ENCODE measurements around the gene LRBA. TPM values are rescaled to one million over a fixed set of nuclear protein-coding genes. Genes with fewer than 3 reads are reported as not detected.

Gene LRBA
- total and polyA plus RNA-seq, 2 of the 4 experiments (the other 2 are of a cell fraction): 10.2 to 51.6 TPM

DNA sequence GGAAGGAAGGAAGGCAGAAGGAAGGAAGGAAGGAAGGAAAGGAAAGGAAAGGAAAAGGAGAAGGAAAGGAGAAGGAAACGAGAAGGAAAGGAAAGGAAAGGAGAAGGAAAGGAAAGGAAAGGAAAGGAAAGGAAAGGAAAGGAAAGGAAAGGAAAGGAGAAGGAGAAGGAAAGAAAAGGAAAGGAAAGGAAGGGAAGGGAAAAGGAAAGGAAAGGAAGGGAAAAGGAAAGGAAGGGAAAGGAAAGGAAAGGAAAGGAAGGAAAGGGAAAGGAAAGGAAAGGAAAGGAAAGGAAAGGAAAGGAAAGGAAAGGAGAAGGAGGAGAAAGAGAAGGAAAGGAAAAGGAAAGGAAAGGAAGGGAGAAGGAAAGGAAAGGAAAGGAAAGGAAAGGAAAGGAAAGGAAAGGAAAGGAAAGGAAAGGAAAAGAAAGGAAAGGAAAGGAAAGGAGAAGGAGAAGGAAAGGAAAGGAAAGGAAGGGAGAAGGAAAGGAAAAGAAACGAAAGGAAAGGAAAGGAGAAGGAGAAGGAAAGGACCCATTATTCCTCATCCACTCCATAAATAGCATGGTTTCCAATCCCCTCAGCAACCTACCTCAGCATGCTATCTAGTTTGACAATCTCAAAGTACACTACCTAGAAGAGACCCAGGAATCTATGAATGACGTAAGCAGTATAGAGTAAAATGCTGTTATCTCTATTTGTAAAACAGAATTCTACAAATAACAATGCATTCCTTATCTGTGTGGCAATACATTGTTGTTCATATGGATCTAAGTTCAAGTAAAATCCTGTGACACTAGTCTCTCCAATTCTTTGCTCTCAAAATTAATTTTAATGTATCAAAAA is 209.7 kb downstream of the LRBA start:
- Histone ChIP-seq H3K23ac (ENCODE audit: low read depth, low read length) (no peak overlapping the region), H4K5ac (ENCODE audit: low read depth, low read length) (no peak overlapping the region), H3K36me3 (ENCODE audit: control insufficient read depth, insufficient read depth, low read length) (no peaks in the 10 kb centered on the region), H3K56ac (ENCODE audit: extremely low read depth, insufficient read depth, low read length) (no peak overlapping the region), H3K18ac (ENCODE audit: low read depth, low read length) (no peak overlapping the region), H3K9me3 (ENCODE audit: control insufficient read depth, insufficient read depth, low read length) (no peaks in the 10 kb centered on the region), H2AK9ac (replicated peaks; ENCODE audit: low read depth, low read length, poor library complexity) (no peak overlapping the region), H2AFZ (replicated peaks; ENCODE audit: low read length, poor library complexity) (no peak overlapping the region), H3K27me3 (ENCODE audit: control insufficient read depth, insufficient read depth, low read length) (no peaks in the 10 kb centered on the region), H3K4me2 (ENCODE audit: low read depth, low read length) (no peak overlapping the region), H4K8ac (ENCODE audit: low read depth in 2 of 2, low read length in 2 of 2) (no peak overlapping the region), H3K27ac (ENCODE audit: insufficient read depth, low read length) (no peak overlapping the region), H2AK5ac (ENCODE audit: low read depth, low read length) (no peak overlapping the region), H4K20me1 (ENCODE audit: insufficient read depth, low read length) (no peaks in the 10 kb centered on the region), H3K4me1 (ENCODE audit: control insufficient read depth, insufficient read depth, low read length) (no peaks in the 10 kb centered on the region), H2BK20ac (ENCODE audit: low read depth, low read length) (no peak overlapping the region), H3K9me1 (ENCODE audit: insufficient read depth, low read length) (0 out of 2 replicates have a peak, but pooled peaks cover 2% of the 10 kb centered on the region), H3K79me1 (ENCODE audit: low read depth in 1 of 2, low read length in 2 of 2) (no peaks in the 10 kb centered on the region), H2BK5ac (ENCODE audit: low read depth, low read length, poor library complexity, severe bottlenecking) (no peak overlapping the region), H3K9ac (ENCODE audit: low read depth, low read length) (no peak overlapping the region), H3K4me3 (ENCODE audit: insufficient read depth, low read depth, low read length) (no peak overlapping the region), H2BK15ac (ENCODE audit: low read depth, low read length) (no peak overlapping the region), H3K4ac (ENCODE audit: low read depth, low read length) (no peak overlapping the region), H3K14ac (replicated peaks; ENCODE audit: low read depth, low read length) (no peak overlapping the region), H4K91ac (ENCODE audit: insufficient read depth, low read depth, low read length) (no peak overlapping the region), H2BK120ac (ENCODE audit: low read depth, low read length) (no peak overlapping the region)
- CTCF ChIA-PET: no interaction called here
- intact Hi-C loops (cut with micrococcal nuclease): no loop called here
- DNase-seq (no peak), ATAC-seq (ENCODE audit: low read depth) (no peak)
- dilution Hi-C loops (cut with HindIII; ENCODE audit: low sequenced_read_pairs, unreplicated experiment): no loop called here
- TF ChIP-seq RFX5 (IDR thresholded peaks at IDR 0.05; ENCODE audit: low read depth, low read length): no peak
- no peak for TF ChIP-seq BHLHE40 (IDR thresholded peaks at IDR 0.05; ENCODE audit: low read depth, low read length)
- TF ChIP-seq, protein P1, sequence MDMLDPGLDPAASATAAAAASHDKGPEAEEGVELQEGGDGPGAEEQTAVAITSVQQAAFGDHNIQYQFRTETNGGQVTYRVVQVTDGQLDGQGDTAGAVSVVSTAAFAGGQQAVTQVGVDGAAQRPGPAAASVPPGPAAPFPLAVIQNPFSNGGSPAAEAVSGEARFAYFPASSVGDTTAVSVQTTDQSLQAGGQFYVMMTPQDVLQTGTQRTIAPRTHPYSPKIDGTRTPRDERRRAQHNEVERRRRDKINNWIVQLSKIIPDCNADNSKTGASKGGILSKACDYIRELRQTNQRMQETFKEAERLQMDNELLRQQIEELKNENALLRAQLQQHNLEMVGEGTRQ (IDR thresholded peaks at IDR 0.05; ENCODE audit: low read depth, low read length): no peak
- TF ChIP-seq SMC3 (IDR thresholded peaks at IDR 0.05; ENCODE audit: low read depth, low read length): no peak
- no peak for TF ChIP-seq RAD21 (IDR thresholded peaks at IDR 0.05; ENCODE audit: low read length)
- no peak for TF ChIP-seq POLR2A (IDR thresholded peaks at IDR 0.05; ENCODE audit: low read depth, low read length)
- TF ChIP-seq FOS (IDR thresholded peaks at IDR 0.05; ENCODE audit: low read depth, low read length): no peak
- TF ChIP-seq MAZ (IDR thresholded peaks at IDR 0.05; ENCODE audit: borderline replicate concordance, low read depth, low read length): no peak
- TF ChIP-seq, protein P2, sequence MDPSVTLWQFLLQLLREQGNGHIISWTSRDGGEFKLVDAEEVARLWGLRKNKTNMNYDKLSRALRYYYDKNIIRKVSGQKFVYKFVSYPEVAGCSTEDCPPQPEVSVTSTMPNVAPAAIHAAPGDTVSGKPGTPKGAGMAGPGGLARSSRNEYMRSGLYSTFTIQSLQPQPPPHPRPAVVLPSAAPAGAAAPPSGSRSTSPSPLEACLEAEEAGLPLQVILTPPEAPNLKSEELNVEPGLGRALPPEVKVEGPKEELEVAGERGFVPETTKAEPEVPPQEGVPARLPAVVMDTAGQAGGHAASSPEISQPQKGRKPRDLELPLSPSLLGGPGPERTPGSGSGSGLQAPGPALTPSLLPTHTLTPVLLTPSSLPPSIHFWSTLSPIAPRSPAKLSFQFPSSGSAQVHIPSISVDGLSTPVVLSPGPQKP (IDR thresholded peaks at IDR 0.05; ENCODE audit: borderline replicate concordance, low read depth, low read length): no peak
- no peak for TF ChIP-seq CHD1 (IDR thresholded peaks at IDR 0.05; ENCODE audit: low read depth, low read length)
- POLR2A ChIA-PET (ENCODE audit: unreplicated experiment): no interaction called here
- BruUV-seq (replicated peaks): no TSS peak
- in situ Hi-C loops (cut with MboI; ENCODE audit: low sequenced_read_pairs): no loop called here
- 79% methylated on average over 1 of the region's 3 CpGs; no CpG with 5 or more reads in 1 of the 2 experiments for WGBS, 2 experiments (ENCODE audit: extremely low coverage in 2 of 2, insufficient read length in 1 of 2)
